Tibial nerve (tissue), 4 donors: Measurements from ENCODE around the gene TANC1. TPM values are rescaled to one million over a fixed set of nuclear protein-coding genes. Genes with fewer than 3 reads are reported as not detected.
A peak's percentile ranks its signal among the peaks of the same experiment; 100 is the strongest.

Source experiments
- DNase-seq, 2 donors: peaks; one replicate each; pipeline ENCODE4 v3.0.0-alpha.2; 2019; ENCODE audit warnings: low spot score in 2 of 2
- H3K27ac ChIP-seq, 4 donors: fragments of 200-600 bp; sonication (generic) in 3 of 4; one replicate each; pipeline ENCODE4 v1.5.1; 2017 to 2019; ENCODE audit warnings: mild to moderate bottlenecking in 1 of 4
- H3K27me3 ChIP-seq, 2 donors: fragments of 200-600 bp; sonication (generic) in 1 of 2; one replicate each; pipeline versions ENCODE4 v1.5.1 to v1.6.0; 2017 to 2019
- H3K36me3 ChIP-seq, 3 donors: fragments of 200-600 bp; sonication (generic); one replicate each; pipeline ENCODE4 v1.5.1; 2018 to 2019
- H3K4me1 ChIP-seq, 4 donors: fragments of 200-600 bp; sonication (generic) in 3 of 4; one replicate each; pipeline ENCODE4 v1.5.1; 2017 to 2019
- H3K4me3 ChIP-seq, 4 donors: fragments of 200-600 bp; sonication (generic) in 3 of 4; one replicate each; pipeline ENCODE4 v1.5.1; 2017 to 2019; ENCODE audit warnings: mild to moderate bottlenecking in 1 of 4, moderate library complexity in 1 of 4
- H3K9me3 ChIP-seq, 4 donors: fragments of 200-600 bp; sonication (generic) in 3 of 4; one replicate each; pipeline ENCODE4 v1.5.1; 2017 to 2019
- CTCF ChIP-seq, 5 experiments: fragments of 200-600 bp in 3 of 5; fragments of 450-650 bp in 2 of 5; sonication (generic) in 3 of 5; IDR thresholded peaks; one replicate each; pipeline ENCODE4 v1.5.1; 2016 to 2019; ENCODE audit warnings: antibody characterized with exemption in 5 of 5, mild to moderate bottlenecking in 3 of 5, moderate library complexity in 2 of 5
- EP300 ChIP-seq, 2 donors: sonication (generic); formaldehyde crosslinking; IDR thresholded peaks; one replicate each; pipeline ENCODE4 v1.6.1; 2017; ENCODE audit warnings: antibody characterized with exemption in 2 of 2, mild to moderate bottlenecking in 1 of 2
- POLR2A ChIP-seq, 2 donors: fragments of 450-650 bp; IDR thresholded peaks; one replicate each; pipeline ENCODE4 v1.6.1; 2017; ENCODE audit warnings: antibody characterized with exemption in 2 of 2, mild to moderate bottlenecking in 2 of 2, moderate library complexity in 2 of 2
- WGBS, 2 donors: methylation state at CpG; one replicate each; pipeline ENCODE4 v1.1.5; 2018; 5-methylcytosine and 5-hydroxymethylcytosine counted together
- total RNA-seq, 4 donors: library from RNA; depleted of rRNA; stranded (reverse); fragments of >200 nt; gene quantifications; one replicate each; pipeline ENCODE4 v1.1.0, GENCODE V29; 2016

The TANC1 gene
- total RNA-seq, 4 donors from 2014 or later = 43.5 to 66.3 (median 57.6) TPM

DNA sequence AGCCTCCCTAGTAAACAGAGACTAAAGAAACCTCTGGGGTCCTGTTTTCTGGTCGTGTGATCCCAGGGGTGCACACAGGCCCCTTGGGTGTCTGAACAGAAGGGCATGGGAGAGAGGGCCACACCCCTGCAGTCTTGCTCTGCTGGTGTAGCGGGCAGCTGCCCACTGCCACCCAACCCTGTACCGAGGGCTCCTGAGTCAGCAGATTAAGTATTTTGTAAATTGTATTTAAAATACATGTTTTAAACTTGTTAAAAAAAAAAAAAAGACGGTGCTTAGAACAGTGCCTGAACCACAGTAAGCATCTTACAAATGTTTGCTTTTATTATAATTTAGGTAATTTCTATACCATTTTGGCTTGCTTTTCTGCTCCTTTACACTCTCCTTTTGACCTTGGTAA is 113.7 kb downstream of the TANC1 start:
- peaks cover 0 to 44% (median 24%) of the 10 kb centered on the region in 4 donors for H3K4me1 ChIP-seq
- TF ChIP-seq EP300 (IDR thresholded peaks at IDR 0.05) = no peak
- TF ChIP-seq CTCF (IDR thresholded peaks at IDR 0.05) = no peak
- no peak for DNase-seq
- peak overlapping the region in 2 of 4 donors; percentile 1 to 30 for H3K27ac ChIP-seq
- H3K9me3 ChIP-seq = no peaks in the 10 kb centered on the region
- no peaks in the 10 kb centered on the region for H3K36me3 ChIP-seq
- no peaks in the 10 kb centered on the region for H3K27me3 ChIP-seq
- H3K4me3 ChIP-seq = no peak overlapping the region
- WGBS, 2 donors = 69 to 76% methylated on average over 4 of the region's 4 CpGs

- Histone ChIP-seq H3K27ac (peak overlapping the region; percentile 31 to 88 (median 71)), H3K4me3 (no peak overlapping the region), H3K27me3 (no peaks in the 10 kb centered on the region), H3K9me3 (no peaks in the 10 kb centered on the region), H3K4me1 (peaks cover 0 to 68% (median 37%) of the 10 kb centered on the region in 4 donors), H3K36me3 (no peaks in the 10 kb centered on the region)
- DNase-seq = no peak
- 30 to 33% methylated on average over 7 of the region's 7 CpGs for WGBS, 2 donors
- peak in 1 of 2 donors; percentile 51 for TF ChIP-seq EP300 (IDR thresholded peaks at IDR 0.05)
- no peak for TF ChIP-seq CTCF (IDR thresholded peaks at IDR 0.05)
- TF ChIP-seq POLR2A (IDR thresholded peaks at IDR 0.05) = no peak
These were observed 116.2 kb downstream of the TANC1 start for GRCh38 chr2:159084384-159085370.

GRCh38 chr2:159086342-159086741 is 117.9 kb downstream of the TANC1 start:
- no peak for DNase-seq
- Histone ChIP-seq H3K4me1 (peaks cover 0 to 85% (median 49%) of the 10 kb centered on the region in 4 donors), H3K9me3 (no peaks in the 10 kb centered on the region), H3K27me3 (no peaks in the 10 kb centered on the region), H3K4me3 (no peak overlapping the region), H3K27ac (peak overlapping the region; percentile 20 to 88 (median 60)), H3K36me3 (no peaks in the 10 kb centered on the region)
- 17 to 46% methylated on average over 1 of the region's 1 CpG for WGBS, 2 donors
- TF ChIP-seq CTCF (IDR thresholded peaks at IDR 0.05) = no peak
- TF ChIP-seq EP300 (IDR thresholded peaks at IDR 0.05) = no peak
- TF ChIP-seq POLR2A (IDR thresholded peaks at IDR 0.05) = no peak

DNA sequence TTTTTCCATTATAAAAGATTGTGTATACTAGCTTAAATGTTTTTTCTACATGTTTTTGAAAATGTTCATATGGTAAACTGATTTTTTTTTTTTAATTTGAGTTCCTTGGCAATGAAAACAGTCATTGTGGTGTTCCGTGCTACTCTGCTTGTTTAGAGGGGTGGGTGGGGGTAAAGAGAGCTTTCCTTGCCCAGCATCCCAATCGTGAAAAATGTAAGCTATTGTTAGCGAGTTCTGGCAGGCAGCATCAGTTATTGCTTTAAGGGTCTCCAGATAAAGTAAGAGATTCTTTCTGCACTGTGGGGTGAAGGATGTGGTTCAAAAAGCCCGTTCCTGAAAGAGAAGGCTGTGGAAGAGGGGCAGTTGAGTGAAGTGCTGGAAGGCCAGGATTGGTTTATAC is 118.4 kb downstream of the TANC1 start:
- no peak overlapping the region for H3K4me3 ChIP-seq
- 23 to 41% methylated on average over 4 of the region's 4 CpGs for WGBS, 2 donors
- H3K4me1 ChIP-seq = peaks cover 0 to 89% (median 53%) of the 10 kb centered on the region in 4 donors
- H3K36me3 ChIP-seq = no peaks in the 10 kb centered on the region
- no peak for DNase-seq
- no peaks in the 10 kb centered on the region for H3K9me3 ChIP-seq
- H3K27ac ChIP-seq = peak overlapping the region in 3 of 4 donors; percentile 22 to 88 (median 84)
- TF ChIP-seq POLR2A (IDR thresholded peaks at IDR 0.05) (no peak), EP300 (IDR thresholded peaks at IDR 0.05) (no peak), CTCF (IDR thresholded peaks at IDR 0.05) (no peak)
- no peaks in the 10 kb centered on the region for H3K27me3 ChIP-seq

GRCh38 chr2:159088906-159089305 is 120.5 kb downstream of the TANC1 start:
- Histone ChIP-seq H3K27ac (peak overlapping the region; percentile 4 to 88 (median 64)), H3K27me3 (no peaks in the 10 kb centered on the region), H3K36me3 (no peaks in the 10 kb centered on the region), H3K4me3 (no peak overlapping the region), H3K9me3 (no peaks in the 10 kb centered on the region), H3K4me1 (peaks cover 0 to 99% (median 65%) of the 10 kb centered on the region in 4 donors)
- WGBS, 2 donors = 14 to 23% methylated on average over 1 of the region's 1 CpG
- TF ChIP-seq POLR2A (IDR thresholded peaks at IDR 0.05) (no peak), CTCF (IDR thresholded peaks at IDR 0.05) (no peak)
- no peak for DNase-seq
